ENCODE measurements around the gene HNRNPLL.

HNRNPLL gene

GRCh38 chr2:38600242-38600891, 2.4 kb downstream of the HNRNPLL start:
- no peak for TF ChIP-seq CTCF (conservative IDR thresholded peaks at IDR 0.05; ENCODE audit: low read depth, low read length)
- Histone ChIP-seq H4K20me1 (ENCODE audit: insufficient read depth) (no peaks in the 10 kb centered on the region), H3K4me3 (IDR thresholded peaks at IDR 0.05; ENCODE audit: insufficient read depth, low read depth, low read length) (no peak overlapping the region), H3K79me2 (ENCODE audit: insufficient read depth, low read depth) (peaks cover 63% of the 10 kb centered on the region), H3K36me3 (ENCODE audit: insufficient read depth) (no peaks in the 10 kb centered on the region), H3K27me3 (ENCODE audit: insufficient read depth, low read depth) (no peaks in the 10 kb centered on the region), H2AFZ (ENCODE audit: low read depth) (no peak overlapping the region), H3K27ac (no peak overlapping the region), H3K9ac (no peak overlapping the region), H3K4me2 (peak overlapping the region; percentile 76), H3K4me1 (ENCODE audit: low read depth, poor library complexity, severe bottlenecking) (peaks cover 60% of the 10 kb centered on the region)

GRCh38 chr2:38599706-38600105, 3.0 kb downstream of the HNRNPLL start:
- peaks cover 67% of the 10 kb centered on the region for H3K4me1 ChIP-seq (ENCODE audit: low read depth, poor library complexity, severe bottlenecking)
- H3K27me3 ChIP-seq (ENCODE audit: insufficient read depth, low read depth), result no peaks in the 10 kb centered on the region
- no peak for TF ChIP-seq CTCF (conservative IDR thresholded peaks at IDR 0.05; ENCODE audit: low read depth, low read length)
- no peaks in the 10 kb centered on the region for H3K36me3 ChIP-seq (ENCODE audit: insufficient read depth)
- H3K27ac ChIP-seq, result no peak overlapping the region
- no peak overlapping the region for H2AFZ ChIP-seq (ENCODE audit: low read depth)
- no peak overlapping the region for H3K9ac ChIP-seq
- H3K4me2 ChIP-seq, result peak overlapping the region; percentile 19; the same call in 1 of the 2 replicates
- H3K4me3 ChIP-seq (IDR thresholded peaks at IDR 0.05; ENCODE audit: insufficient read depth, low read depth, low read length), result no peak overlapping the region
- H3K79me2 ChIP-seq (ENCODE audit: insufficient read depth, low read depth), result peaks cover 63% of the 10 kb centered on the region
- no peaks in the 10 kb centered on the region for H4K20me1 ChIP-seq (ENCODE audit: insufficient read depth)

GRCh38 chr2:38598991-38599295, 3.8 kb downstream of the HNRNPLL start:
- Histone ChIP-seq H3K36me3 (ENCODE audit: insufficient read depth) (no peaks in the 10 kb centered on the region), H3K9ac (no peak overlapping the region), H4K20me1 (ENCODE audit: insufficient read depth) (no peaks in the 10 kb centered on the region), H3K4me1 (ENCODE audit: low read depth, poor library complexity, severe bottlenecking) (peaks cover 70% of the 10 kb centered on the region), H3K4me3 (IDR thresholded peaks at IDR 0.05; ENCODE audit: insufficient read depth, low read depth, low read length) (no peak overlapping the region), H2AFZ (ENCODE audit: low read depth) (no peak overlapping the region), H3K27me3 (ENCODE audit: insufficient read depth, low read depth) (no peaks in the 10 kb centered on the region), H3K79me2 (ENCODE audit: insufficient read depth, low read depth) (peaks cover 66% of the 10 kb centered on the region), H3K4me2 (peak overlapping the region; percentile 19; the same call in 1 of the 2 replicates), H3K27ac (no peak overlapping the region)
- TF ChIP-seq CTCF (conservative IDR thresholded peaks at IDR 0.05; ENCODE audit: low read depth, low read length), result no peak

GRCh38 chr2:38598200-38598990, 4.3 kb downstream of the HNRNPLL start:
- Histone ChIP-seq H3K27ac (no peak overlapping the region), H3K36me3 (ENCODE audit: insufficient read depth) (no peaks in the 10 kb centered on the region), H3K4me1 (ENCODE audit: low read depth, poor library complexity, severe bottlenecking) (peaks cover 65% of the 10 kb centered on the region), H4K20me1 (ENCODE audit: insufficient read depth) (no peaks in the 10 kb centered on the region), H2AFZ (ENCODE audit: low read depth) (no peak overlapping the region), H3K4me2 (no peak overlapping the region), H3K4me3 (IDR thresholded peaks at IDR 0.05; ENCODE audit: insufficient read depth, low read depth, low read length) (no peak overlapping the region), H3K27me3 (ENCODE audit: insufficient read depth, low read depth) (no peaks in the 10 kb centered on the region), H3K9ac (no peak overlapping the region), H3K79me2 (ENCODE audit: insufficient read depth, low read depth) (peaks cover 71% of the 10 kb centered on the region)
- TF ChIP-seq CTCF (conservative IDR thresholded peaks at IDR 0.05; ENCODE audit: low read depth, low read length), result no peak

Data from KMS-11 (cell line).